ENCODE data around the gene CACNA2D4. TPM values are rescaled to one million over a fixed set of nuclear protein-coding genes. Genes with fewer than 3 reads are reported as not detected.
"Not testable (repeated sequence)": the region's sequence is repeated elsewhere in the genome, so short reads cannot be mapped to it uniquely, and the experiment has no call there.

The CACNA2D4 gene
- 1 to 10 TPM; 1.9 to 3.2 (median 2.6) TPM for polyA plus RNA-seq (ENCODE audit: insufficient read length in 4 of 4)

- no peak for DNase-seq (ENCODE audit: low read depth in 4 of 4, low spot score in 3 of 4)
These were observed at the start of gene CACNA2D4 for GRCh38 chr12:1918081-1918883. Gene CACNA2D4 (minus strand): TSS chr12:1918652. CDS start chr12:1918473, 179 bp downstream.

- no peak for DNase-seq (ENCODE audit: low read depth in 4 of 4, low spot score in 3 of 4)
These were observed 48.2 kb upstream of the CACNA2D4 start for GRCh38 chr12:1966561-1967226.

- no peak for DNase-seq (ENCODE audit: low read depth in 4 of 4, low spot score in 3 of 4)
These were observed 47.5 kb upstream of the CACNA2D4 start for GRCh38 chr12:1965916-1966315.

- DNase-seq (ENCODE audit: low read depth in 4 of 4, low spot score in 3 of 4): no peak
These were observed 43.9 kb upstream of the CACNA2D4 start for GRCh38 chr12:1962051-1963020.

- no peak for DNase-seq (ENCODE audit: low read depth in 4 of 4, low spot score in 3 of 4)
These were observed 38.3 kb upstream of the CACNA2D4 start for GRCh38 chr12:1956716-1957115.

GRCh38 chr12:1949771-1950470 lies 31.5 kb upstream of the CACNA2D4 start:
- no peak for DNase-seq (ENCODE audit: low read depth in 4 of 4, low spot score in 3 of 4)

- DNase-seq (ENCODE audit: low read depth in 4 of 4, low spot score in 3 of 4): no peak
These were observed 30.4 kb upstream of the CACNA2D4 start for GRCh38 chr12:1948883-1949282.

GRCh38 chr12:1947081-1947480 lies 28.6 kb upstream of the CACNA2D4 start:
- no peak for DNase-seq (ENCODE audit: low read depth in 4 of 4, low spot score in 3 of 4)

- DNase-seq (ENCODE audit: low read depth in 4 of 4, low spot score in 3 of 4): no peak
These were observed 27.8 kb upstream of the CACNA2D4 start for GRCh38 chr12:1946296-1946695.

GRCh38 chr12:1945502-1945901 lies 27.1 kb upstream of the CACNA2D4 start:
- not testable (repeated sequence) for DNase-seq (ENCODE audit: low read depth in 4 of 4, low spot score in 3 of 4)

GRCh38 chr12:1939801-1940607 lies 21.6 kb upstream of the CACNA2D4 start:
- DNase-seq (ENCODE audit: low read depth in 4 of 4, low spot score in 3 of 4): peak; percentile 57 to 77 (median 72)

- no peak for DNase-seq (ENCODE audit: low read depth in 4 of 4, low spot score in 3 of 4)
These were observed 20.9 kb upstream of the CACNA2D4 start for GRCh38 chr12:1939331-1939730.

GRCh38 chr12:1937481-1938224 lies 19.2 kb upstream of the CACNA2D4 start:
- DNase-seq (ENCODE audit: low read depth in 4 of 4, low spot score in 3 of 4): no peak

GRCh38 chr12:1936406-1937320 lies 18.2 kb upstream of the CACNA2D4 start:
- DNase-seq (ENCODE audit: low read depth in 4 of 4, low spot score in 3 of 4): no peak

GRCh38 chr12:1935700-1936378 lies 17.4 kb upstream of the CACNA2D4 start:
- no peak for DNase-seq (ENCODE audit: low read depth in 4 of 4, low spot score in 3 of 4)

- no peak for DNase-seq (ENCODE audit: low read depth in 4 of 4, low spot score in 3 of 4)
These were observed 16.8 kb upstream of the CACNA2D4 start for GRCh38 chr12:1935242-1935641.

- no peak for DNase-seq (ENCODE audit: low read depth in 4 of 4, low spot score in 3 of 4)
These were observed 16.4 kb upstream of the CACNA2D4 start for GRCh38 chr12:1934831-1935230.
